GM21786 (cell line): ENCODE measurements around the gene CCDC9B.

ENCODE experiments used
- ATAC-seq: cut with Tn5 transposase; IDR thresholded peaks from one replicate; pipeline ENCODE4 v1.9.1; 2021; ENCODE audit not compliant: unreplicated experiment

CCDC9B gene

GRCh38 chr15:40293006-40293405, 47.7 kb downstream of the CCDC9B start:
- ATAC-seq = no peak

GRCh38 chr15:40292246-40292645, 48.5 kb downstream of the CCDC9B start:
- no peak for ATAC-seq

DNA sequence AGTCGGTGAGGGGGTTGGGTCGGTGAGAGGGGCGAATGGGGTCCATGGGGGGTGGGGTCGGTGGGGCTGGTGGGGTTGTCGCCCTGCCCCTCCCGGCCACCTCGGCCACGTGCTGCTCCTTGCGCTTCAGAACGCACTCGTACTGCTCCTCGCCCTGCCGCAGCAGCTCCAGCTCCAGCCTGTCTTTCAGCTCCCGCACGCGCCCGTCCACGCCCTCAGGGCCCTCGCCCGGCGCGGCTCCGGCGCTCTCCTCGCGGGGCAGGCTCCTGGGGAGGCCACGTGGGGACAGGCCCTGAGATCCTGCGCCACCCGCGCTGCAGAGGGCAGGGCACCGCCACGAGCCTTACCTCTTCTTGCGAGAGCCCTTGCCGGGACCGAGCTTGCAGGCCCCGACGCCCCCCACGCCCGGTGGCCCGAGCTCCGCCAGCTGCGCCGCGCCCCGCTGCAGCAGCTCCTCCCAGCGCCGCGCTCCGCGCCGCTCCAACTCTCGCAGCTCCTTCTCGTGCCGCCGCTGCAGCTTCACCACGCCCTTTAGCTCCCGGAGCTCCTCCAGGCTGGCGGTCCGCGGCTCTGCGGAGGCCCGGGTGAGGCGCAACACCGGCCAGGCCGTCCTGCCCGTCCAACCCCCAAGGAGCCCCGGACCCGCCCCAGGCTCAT, 49.7 kb downstream of the CCDC9B start:
- no peak for ATAC-seq

DNA sequence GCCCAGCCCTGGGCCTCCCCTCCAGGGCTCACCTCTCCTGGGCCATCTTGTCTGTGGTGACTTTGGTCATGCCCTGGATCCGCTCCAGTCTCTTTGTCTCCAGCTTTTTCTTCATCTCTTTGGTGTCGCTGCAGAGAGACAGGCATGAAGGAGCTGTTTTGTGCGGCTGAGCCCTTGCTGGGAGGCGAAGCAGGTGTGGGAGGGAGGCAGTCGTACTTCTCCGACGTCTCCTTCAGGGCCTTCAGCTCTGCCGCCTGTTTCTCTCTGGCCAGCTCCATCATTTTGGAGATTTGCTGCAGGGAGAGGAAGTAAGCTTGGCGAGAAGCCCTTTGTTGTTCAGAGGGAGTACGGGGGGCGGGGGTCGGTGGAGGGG, 50.2 kb downstream of the CCDC9B start:
- ATAC-seq = no peak

DNA sequence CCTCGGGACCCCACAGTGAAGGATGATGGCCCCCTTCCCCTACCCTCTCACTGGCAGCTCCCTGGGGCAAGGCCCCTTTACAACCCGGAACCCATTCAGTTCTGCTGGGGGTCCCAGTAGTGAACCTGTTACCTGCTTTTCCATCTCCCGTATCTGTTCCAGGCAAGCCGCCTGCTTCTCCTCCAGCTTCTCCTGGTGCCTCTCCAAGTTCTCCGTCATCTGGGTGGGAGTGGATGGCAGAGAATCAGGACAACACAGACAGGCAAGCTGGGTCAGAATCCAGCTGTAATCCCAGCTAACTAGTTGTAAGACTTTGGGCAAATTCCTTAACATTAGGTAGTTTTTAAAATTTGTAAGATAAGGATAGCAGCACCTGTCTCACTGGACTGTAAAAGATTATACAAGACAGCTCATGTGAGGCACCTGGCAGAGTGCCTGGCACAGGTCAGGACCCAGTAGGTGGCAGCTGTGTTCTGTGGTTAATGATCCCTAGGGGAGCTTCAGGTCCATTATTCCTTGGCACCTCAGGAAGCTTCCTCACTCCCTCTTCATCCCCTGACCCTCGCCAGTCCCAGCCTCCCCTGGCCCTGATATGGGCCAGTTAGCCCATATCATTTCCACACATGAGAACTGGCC, 51.5 kb downstream of the CCDC9B start:
- ATAC-seq = no peak

GRCh38 chr15:40287968-40288367, 52.8 kb downstream of the CCDC9B start:
- ATAC-seq = no peak

GRCh38 chr15:40287505-40287904, 53.2 kb downstream of the CCDC9B start:
- ATAC-seq = no peak

DNA sequence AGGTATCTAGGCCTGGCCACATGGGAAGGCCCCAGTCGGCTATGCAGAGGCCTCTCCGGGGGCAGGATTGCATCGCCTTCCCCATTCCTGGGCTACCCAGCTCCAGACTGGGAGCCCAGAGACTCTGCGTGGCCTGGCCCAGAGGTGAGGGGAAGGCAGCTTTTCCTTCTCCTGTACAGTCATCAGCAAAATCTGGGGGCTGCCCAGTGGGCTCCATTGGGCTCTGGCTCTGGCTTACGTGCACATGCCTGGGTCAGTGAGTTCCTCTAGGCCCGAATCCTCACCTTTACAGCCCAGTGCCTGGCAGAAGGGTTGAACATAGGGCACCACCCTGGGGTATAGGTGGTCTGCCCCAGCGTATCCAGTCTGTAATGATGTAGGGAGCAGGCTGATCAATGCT, 53.9 kb downstream of the CCDC9B start:
- ATAC-seq = no peak

GRCh38 chr15:40286061-40286532, 54.6 kb downstream of the CCDC9B start:
- no peak for ATAC-seq

- ATAC-seq = no peak
Observed at GRCh38 chr15:40285554-40286011, 55.2 kb downstream of the CCDC9B start.

DNA sequence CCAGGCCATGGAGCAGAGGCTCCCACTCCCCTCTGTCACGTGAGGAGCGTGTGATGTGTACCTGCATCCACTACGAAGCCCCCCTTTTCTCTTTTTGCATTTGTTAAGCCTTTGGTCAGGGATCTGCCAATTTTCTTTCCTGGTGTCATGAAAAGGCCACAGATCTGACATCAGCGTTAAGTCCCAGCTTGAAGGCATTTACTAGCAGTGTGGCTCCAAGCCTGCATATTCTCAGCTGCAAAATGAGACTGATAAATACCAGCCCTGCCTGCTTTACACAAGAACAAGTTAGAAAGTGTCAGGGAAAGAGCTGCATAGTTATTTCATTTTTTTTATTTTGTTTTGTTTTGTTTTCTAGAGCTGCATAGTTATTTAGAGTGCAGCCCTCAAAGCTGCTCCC, 55.6 kb downstream of the CCDC9B start:
- no peak for ATAC-seq

- ATAC-seq = no peak
Observed at GRCh38 chr15:40283615-40284300, 57.0 kb downstream of the CCDC9B start.

DNA sequence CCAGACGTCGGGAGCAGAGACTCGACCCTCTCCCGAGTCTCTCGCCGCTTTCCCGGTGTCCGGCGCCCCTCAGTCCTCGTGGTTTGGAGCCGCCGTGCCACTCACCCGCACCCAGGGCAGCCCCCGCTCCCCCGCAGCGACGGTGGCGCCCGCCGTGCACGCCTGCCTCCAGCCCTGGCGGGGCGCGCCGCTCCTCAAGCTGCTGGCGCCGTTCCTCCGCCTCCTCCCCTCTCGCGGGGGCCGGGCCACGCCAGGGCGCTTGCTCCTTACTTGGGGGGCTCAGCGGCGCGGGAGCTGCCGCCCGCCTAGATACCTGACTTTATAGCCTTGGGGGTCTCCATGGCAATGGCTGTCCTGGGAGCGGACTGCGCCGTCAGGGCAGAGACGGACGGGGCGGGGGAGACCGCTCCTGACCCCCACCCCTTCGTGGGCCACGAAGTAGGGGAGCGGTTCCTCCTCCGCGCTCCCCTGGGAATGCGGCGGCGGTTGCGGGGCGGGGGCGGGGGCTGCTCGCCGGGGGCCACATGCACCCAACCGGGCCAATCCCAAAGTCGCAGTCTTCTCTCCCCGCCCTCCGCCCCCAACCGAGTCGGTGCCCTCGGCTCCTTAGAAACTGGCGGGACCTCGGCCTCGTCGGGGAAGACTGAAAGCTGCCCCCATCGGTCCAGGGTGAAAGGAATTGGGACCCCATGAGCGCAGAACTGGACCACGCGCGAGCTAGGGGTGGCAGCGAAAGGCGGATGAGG, 57.7 kb downstream of the CCDC9B start, which contains the start of gene ANKRD63:
Gene ANKRD63, minus strand, starts transcription at position 196 of the 746 bp plus-strand sequence. CDS start 478 bp downstream, outside the sequence.
- ATAC-seq = no peak

DNA sequence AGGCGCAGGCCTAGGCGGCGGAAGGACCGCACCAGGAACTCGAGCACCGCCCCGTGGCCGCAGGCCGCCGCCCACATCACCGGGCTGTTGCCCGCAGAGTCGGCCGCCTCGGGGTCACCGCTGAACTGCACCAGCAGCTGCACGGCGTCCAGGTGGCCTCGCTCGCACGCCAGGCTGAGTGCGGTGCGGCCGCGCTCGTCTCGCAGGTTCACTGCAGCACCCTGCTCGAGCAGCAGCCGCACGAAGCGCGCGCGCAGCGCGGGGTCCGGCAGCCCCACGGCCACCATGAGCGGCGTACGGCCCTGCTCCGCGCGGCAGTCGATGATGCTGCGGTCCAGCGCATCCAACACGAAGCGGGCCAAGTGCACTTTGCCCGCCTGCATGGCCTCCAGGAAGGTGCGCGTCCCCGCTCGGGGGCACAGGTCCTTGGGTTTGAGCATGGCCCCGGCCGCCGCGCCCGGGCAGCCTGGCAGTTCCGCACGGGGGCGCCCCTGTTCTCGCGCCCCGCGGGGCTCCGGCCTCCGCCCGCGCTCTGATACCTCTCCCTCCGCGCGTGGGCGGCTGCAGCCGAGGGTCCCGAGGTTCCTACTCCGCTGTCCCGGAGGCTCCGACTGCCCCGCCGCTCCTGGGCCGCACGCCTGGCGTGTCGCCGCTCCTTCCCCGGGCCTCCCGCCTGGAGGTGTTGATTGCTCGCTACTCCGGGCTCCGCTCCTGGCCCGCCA, 58.4 kb downstream of the CCDC9B start:
- no peak for ATAC-seq

- no peak for ATAC-seq
Observed at GRCh38 chr15:40281801-40282146, 59.0 kb downstream of the CCDC9B start.
